Measurements from ENCODE around the gene MOCOS. TPM values are rescaled to one million over a fixed set of nuclear protein-coding genes. Genes with fewer than 3 reads are reported as not detected.

MOCOS gene
- total and polyA plus RNA-seq, 2 donors from 2014 or later: 1.1 to 5.8 TPM

DNA sequence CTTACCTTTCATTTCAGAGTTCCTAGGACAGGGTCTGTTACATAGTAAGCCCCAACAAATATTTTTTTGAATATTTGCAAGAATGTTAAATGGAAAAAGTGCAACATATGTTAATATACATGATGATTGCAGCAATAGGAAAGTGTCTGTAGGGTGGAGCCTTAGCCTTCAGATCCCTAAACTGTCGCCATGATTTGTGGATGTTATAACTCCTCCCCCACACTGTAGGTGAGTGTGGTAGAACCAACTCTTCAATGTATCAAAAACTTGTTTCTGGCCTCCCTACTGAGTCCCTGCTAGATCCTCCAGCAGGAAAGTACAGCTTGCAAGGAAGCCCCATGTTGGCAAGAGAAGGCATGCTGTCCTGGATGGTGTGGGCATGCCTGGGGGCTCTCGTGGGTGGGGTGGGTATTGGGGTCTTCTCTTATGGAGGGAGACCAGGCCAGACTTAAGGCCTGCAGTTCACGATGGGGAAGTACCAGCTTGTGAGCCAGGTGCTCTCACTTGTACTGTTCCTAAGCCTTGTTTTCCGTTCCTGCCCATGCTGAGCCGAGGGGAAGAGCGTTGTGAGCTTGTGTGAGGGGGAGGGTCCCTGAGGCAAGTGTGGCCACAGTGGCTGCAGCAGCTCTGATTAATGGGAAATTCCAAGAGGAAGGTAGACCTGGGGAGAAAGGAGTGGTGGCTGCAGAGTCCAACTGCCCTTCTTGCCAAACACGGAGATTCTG lies 121.6 kb downstream of the MOCOS start:
- Histone ChIP-seq H3K9ac (ENCODE audit: low read length in 3 of 3) (peak overlapping the region in 1 of 3 donors; percentile 31), H3K27me3 (ENCODE audit: control insufficient read depth, insufficient read depth, low read length) (no peaks in the 10 kb centered on the region)

DNA sequence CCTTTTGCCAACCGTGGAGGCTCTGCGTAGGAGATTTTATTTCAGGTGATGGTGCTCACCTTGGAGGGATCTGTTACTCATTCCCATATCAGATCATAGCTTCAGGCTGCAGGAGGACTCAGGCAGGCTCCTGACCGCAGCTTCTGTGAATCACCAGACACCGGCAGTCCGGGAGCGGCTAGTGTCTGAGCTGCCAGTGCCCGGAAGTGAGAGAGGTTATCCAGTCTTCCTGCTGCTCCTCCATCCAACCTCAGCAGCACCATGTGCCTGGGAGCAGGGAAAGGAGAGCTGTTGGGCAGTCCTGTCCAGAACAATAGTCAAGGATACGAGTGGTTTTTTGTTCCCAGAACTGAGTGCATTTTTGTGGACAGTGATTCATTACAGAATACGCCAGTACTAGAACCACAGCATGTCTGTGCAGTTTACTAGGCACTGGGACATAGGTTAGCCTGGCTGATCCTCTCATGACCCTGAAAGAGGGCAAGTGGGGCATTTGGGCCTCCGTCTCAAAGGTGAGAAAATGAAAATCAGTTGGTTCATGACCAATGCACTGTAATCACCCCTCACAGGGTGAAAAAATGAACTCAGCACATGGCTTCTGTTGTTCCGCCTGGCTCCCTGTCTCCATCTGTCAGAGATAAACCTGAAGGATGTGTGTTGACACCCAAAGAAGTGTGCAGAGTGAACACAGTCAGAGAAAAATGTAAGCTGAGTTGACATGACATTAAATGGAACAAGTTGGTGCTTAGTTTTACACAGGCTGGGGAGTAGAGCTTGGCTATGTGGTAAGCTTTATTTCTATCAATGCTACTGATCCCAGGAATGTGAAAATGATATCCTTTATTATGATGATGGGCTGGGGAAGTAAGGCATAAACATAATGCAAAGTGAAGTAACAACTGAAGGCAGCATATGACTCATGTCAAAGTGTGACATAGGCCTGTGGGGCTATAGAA lies 122.4 kb downstream of the MOCOS start:
- no peak for FAIRE-seq
- no peak for TF ChIP-seq CTCF (IDR thresholded peaks at IDR 0.05; ENCODE audit: borderline replicate concordance, extremely low read depth, insufficient read depth)
- Histone ChIP-seq H3K36me3 (ENCODE audit: control insufficient read depth in 2 of 3, insufficient read depth in 3 of 3, low read length in 3 of 3) (no peaks in the 10 kb centered on the region), H3K4me3 (ENCODE audit: low read length in 3 of 3) (peak overlapping the region in 1 of 3 donors; percentile 14), H3K9ac (ENCODE audit: low read length in 3 of 3) (peak overlapping the region in 1 of 3 donors; percentile 31), H3K9me3 (ENCODE audit: control insufficient read depth in 2 of 3, insufficient read depth in 1 of 3, low read length in 3 of 3) (no peaks in the 10 kb centered on the region), H3K27ac (ENCODE audit: low read depth in 2 of 2, low read length in 2 of 2) (peak overlapping the region; percentile 63 to 64), H3K27me3 (ENCODE audit: control insufficient read depth, insufficient read depth, low read length) (no peaks in the 10 kb centered on the region), H3K4me1 (ENCODE audit: control insufficient read depth in 2 of 3, insufficient read depth in 2 of 3, low read depth in 1 of 3, low read length in 3 of 3) (peaks cover 0 to 34% (median 34%) of the 10 kb centered on the region in 3 donors)
- peak; percentile 33 to 89 (median 48) for DNase-seq
- intact Hi-C loops (cut with DNase I): no loop called here

More for the DNA sequence above, 121.6 kb downstream of the MOCOS start:
- Histone ChIP-seq H3K4me3 (ENCODE audit: low read length in 3 of 3) (peak overlapping the region in 1 of 3 donors; percentile 14), H3K9me3 (ENCODE audit: control insufficient read depth in 2 of 3, insufficient read depth in 1 of 3, low read length in 3 of 3) (no peaks in the 10 kb centered on the region), H3K36me3 (ENCODE audit: control insufficient read depth in 2 of 3, insufficient read depth in 3 of 3, low read length in 3 of 3) (no peaks in the 10 kb centered on the region), H3K27ac (ENCODE audit: low read depth in 2 of 2, low read length in 2 of 2) (peak overlapping the region; percentile 63 to 64), H3K4me1 (ENCODE audit: control insufficient read depth in 2 of 3, insufficient read depth in 2 of 3, low read depth in 1 of 3, low read length in 3 of 3) (peaks cover 0 to 33% (median 27%) of the 10 kb centered on the region in 3 donors)
- no peak for TF ChIP-seq CTCF (IDR thresholded peaks at IDR 0.05; ENCODE audit: borderline replicate concordance, extremely low read depth, insufficient read depth)
- intact Hi-C loops (cut with DNase I): no loop called here
- FAIRE-seq (no peak), DNase-seq (peak in 3 of 5 donors; percentile 22 to 42 (median 33))

- Histone ChIP-seq H3K4me3 (ENCODE audit: low read length in 3 of 3) (no peak overlapping the region), H3K27ac (ENCODE audit: low read depth in 2 of 2, low read length in 2 of 2) (no peak overlapping the region), H3K9me3 (ENCODE audit: control insufficient read depth in 2 of 3, insufficient read depth in 1 of 3, low read length in 3 of 3) (no peaks in the 10 kb centered on the region), H3K36me3 (ENCODE audit: control insufficient read depth in 2 of 3, insufficient read depth in 3 of 3, low read length in 3 of 3) (no peaks in the 10 kb centered on the region), H3K4me1 (ENCODE audit: control insufficient read depth in 2 of 3, insufficient read depth in 2 of 3, low read depth in 1 of 3, low read length in 3 of 3) (peaks cover 0 to 44% (median 41%) of the 10 kb centered on the region in 3 donors), H3K27me3 (ENCODE audit: control insufficient read depth, insufficient read depth, low read length) (no peaks in the 10 kb centered on the region), H3K9ac (ENCODE audit: low read length in 3 of 3) (no peak overlapping the region)
- no peak for FAIRE-seq
- TF ChIP-seq CTCF (IDR thresholded peaks at IDR 0.05; ENCODE audit: borderline replicate concordance, extremely low read depth, insufficient read depth): no peak
- no peak for DNase-seq
- intact Hi-C loops (cut with DNase I): no loop called here
These were observed 123.8 kb downstream of the MOCOS start for GRCh38 chr18:36311026-36311570.
